ENCODE measurements around the gene HDAC2.
A peak's percentile ranks its signal among the peaks of the same experiment; 100 is the strongest.

DNA sequence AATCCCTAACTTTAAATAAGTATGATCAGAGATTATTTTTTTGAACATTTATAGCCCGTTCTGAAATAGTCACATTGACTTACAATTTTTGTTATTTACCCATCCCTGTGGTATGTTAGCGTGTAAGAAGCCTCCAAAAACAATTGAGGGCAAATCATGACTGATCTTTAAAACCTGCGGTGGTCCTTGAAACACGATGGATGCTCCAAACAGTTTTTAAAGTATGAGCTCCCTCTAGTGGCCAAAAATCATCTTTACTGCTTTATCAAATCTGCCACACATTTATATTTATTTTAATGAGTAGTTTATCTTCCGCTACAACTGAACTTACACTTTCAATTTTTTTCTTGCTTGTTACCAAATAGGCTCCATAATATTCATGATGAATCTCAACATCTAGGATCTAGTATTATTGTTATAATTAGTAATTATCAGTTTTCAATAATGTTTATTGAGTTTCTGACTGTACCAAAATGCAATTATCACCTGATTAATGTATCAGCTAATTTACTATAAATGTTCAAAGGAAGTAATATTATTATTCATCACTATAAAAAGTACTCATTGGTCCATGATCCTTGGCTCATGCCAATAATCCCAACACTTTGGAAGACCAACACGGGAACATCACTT, 61.6 kb downstream of the HDAC2 start:
- TF ChIP-seq POLR2AphosphoS5 (IDR thresholded peaks at IDR 0.05) (no peak), POLR2A (IDR thresholded peaks at IDR 0.05) (no peak)
- TF ChIP-seq, protein P1, sequence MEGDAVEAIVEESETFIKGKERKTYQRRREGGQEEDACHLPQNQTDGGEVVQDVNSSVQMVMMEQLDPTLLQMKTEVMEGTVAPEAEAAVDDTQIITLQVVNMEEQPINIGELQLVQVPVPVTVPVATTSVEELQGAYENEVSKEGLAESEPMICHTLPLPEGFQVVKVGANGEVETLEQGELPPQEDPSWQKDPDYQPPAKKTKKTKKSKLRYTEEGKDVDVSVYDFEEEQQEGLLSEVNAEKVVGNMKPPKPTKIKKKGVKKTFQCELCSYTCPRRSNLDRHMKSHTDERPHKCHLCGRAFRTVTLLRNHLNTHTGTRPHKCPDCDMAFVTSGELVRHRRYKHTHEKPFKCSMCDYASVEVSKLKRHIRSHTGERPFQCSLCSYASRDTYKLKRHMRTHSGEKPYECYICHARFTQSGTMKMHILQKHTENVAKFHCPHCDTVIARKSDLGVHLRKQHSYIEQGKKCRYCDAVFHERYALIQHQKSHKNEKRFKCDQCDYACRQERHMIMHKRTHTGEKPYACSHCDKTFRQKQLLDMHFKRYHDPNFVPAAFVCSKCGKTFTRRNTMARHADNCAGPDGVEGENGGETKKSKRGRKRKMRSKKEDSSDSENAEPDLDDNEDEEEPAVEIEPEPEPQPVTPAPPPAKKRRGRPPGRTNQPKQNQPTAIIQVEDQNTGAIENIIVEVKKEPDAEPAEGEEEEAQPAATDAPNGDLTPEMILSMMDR (IDR thresholded peaks at IDR 0.05 in 8 of 11, conservative IDR thresholded peaks at IDR 0.05 in 3 of 11) = peak in 10 of 11 experiments; percentile 39 to 76 (median 69)

Data from spleen (tissue), 7 donors.